Testis (tissue), 3 donors: ENCODE data around the gene PTPRN2. TPM values are rescaled to one million over a fixed set of nuclear protein-coding genes. Genes with fewer than 3 reads are reported as not detected.

Experiments used
- DNase-seq: peaks from one replicate; pipeline ENCODE4 v3.0.0-alpha.2; 2019
- H3K27ac ChIP-seq, 2 donors: fragments of 200-600 bp; sonication (generic); one replicate each; pipeline ENCODE4 v1.5.1; 2019
- H3K27me3 ChIP-seq: fragments of 200-600 bp; sonication (generic); one replicate; pipeline ENCODE4 v1.5.1; 2019
- H3K36me3 ChIP-seq: fragments of 200-600 bp; sonication (generic); one replicate; pipeline ENCODE4 v1.5.1; 2017; ENCODE audit warnings: low read depth; ENCODE audit errors: missing control alignments
- H3K4me1 ChIP-seq: fragments of 200-600 bp; sonication (generic); one replicate; pipeline ENCODE4 v1.5.1; 2019
- H3K4me3 ChIP-seq, 2 donors: fragments of 200-600 bp; sonication (generic); one replicate each; pipeline ENCODE4 v1.5.1; 2017 to 2019
- H3K9me3 ChIP-seq: fragments of 200-600 bp; sonication (generic); one replicate; pipeline ENCODE4 v1.5.1; 2017
- POLR2A ChIP-seq: fragments of 450-650 bp; IDR thresholded peaks from one replicate; pipeline ENCODE4 v1.6.1; 2017; ENCODE audit warnings: antibody characterized with exemption, mild to moderate bottlenecking, moderate library complexity
- WGBS, 2 donors: methylation state at CpG; one replicate each; pipeline ENCODE4 v1.1.5; 2018; 5-methylcytosine and 5-hydroxymethylcytosine counted together
- intact Hi-C: fragments of 100-400 bp; cut with DNase I; formaldehyde crosslinking; loops from one replicate; pipeline ENCODE4 v1.15.1; 2023; ENCODE audit warnings: low total_unique reads
- polyA plus RNA-seq: library from polyadenylated mRNA; stranded (reverse); fragments of 350-450 nt; fragmentation: Illumina TruSeq; extraction: RNeasy Lipid Tissue Mini Kit (QIAGEN cat#74804); gene quantifications from one replicate; pipeline ENCODE4 v1.2.3, GENCODE V29; 2014; ENCODE audit warnings: low read depth, low replicate concordance; ENCODE audit not compliant: insufficient read depth
- total RNA-seq, 2 donors: library from RNA; depleted of rRNA; stranded (reverse); fragments of >200 nt; gene quantifications; one replicate each; pipeline ENCODE4 v1.2.3, GENCODE V29; 2016
- TF ChIP-seq, protein P1 (sequence below), 3 experiments: fragments of 450-650 bp in 2 of 3; fragments of 200-600 bp in 1 of 3; sonication (generic) in 1 of 3; IDR thresholded peaks; one replicate each; pipeline ENCODE4 v1.5.1; 2016 to 2019; ENCODE audit warnings: antibody characterized with exemption in 3 of 3, mild to moderate bottlenecking in 2 of 3, moderate library complexity in 1 of 3

Gene PTPRN2
- total and polyA plus RNA-seq, 3 donors from 2014 or later, result 9.3 to 10.8 (median 9.8) TPM

DNA sequence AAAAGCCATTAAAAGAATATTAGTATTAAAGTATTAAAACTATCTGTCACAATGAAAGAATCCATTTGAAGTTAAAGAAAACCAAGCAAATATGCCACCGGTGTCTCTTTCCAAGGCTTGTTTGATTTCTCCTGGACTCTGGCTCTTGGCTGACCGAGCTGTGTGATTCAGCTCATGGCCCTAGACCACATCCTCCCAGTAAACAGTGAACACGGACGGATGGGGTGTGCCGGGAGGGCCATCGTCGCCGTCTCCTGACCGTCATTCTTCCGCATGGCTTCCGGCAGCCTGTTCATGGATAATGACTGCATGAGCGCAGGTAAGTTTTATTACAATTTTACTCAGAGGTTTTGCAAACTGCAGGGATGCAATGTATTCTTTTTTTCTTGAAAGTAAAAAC is 1032.3 kb downstream of the PTPRN2 start:
- intact Hi-C loops, result no loop called here

DNA sequence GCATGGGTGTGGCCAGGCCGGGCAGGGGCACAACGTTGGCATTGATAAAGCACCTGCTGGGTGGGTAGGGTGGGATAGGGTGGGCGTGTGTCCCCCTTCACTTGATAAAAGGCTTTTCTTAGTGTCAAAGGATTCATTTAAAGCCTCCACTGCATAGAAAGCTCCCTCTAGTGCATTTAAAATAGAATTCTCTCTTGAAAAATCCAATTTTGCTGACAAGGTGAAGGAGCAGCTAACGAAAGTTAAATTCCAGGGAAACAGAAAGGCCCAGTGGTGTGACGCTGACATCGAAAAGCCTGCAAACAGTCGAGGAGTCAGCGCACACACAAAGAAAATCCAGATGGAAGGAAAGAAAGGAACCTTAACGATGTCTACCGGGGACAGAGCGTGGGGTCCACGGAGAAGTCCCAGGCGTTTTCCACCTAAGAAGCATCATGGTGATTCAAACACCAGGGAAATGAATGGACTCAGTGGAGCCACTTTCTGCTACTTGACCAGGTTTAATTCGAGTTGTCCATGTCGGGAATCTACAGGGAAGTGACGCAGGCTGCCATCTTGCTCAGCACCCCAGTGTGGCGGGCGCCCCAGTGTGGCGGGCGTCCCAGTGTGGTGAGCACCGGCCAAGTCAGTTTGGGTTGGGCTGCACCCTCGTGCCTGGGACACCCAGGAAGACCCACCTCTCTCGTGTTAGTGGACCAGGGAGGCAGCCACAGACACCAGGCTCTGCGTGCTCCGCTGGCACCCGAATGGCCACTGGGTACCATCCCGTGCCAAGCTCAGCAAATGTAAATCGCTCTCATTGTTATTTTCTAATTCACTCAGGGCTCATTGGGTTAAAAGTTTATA is 1033.0 kb downstream of the PTPRN2 start:
- Histone ChIP-seq H3K27ac (no peak overlapping the region), H3K36me3 (no peaks in the 10 kb centered on the region)
- DNase-seq, result no peak

More for the DNA sequence above, 1032.3 kb downstream of the PTPRN2 start:
- no peak for DNase-seq
- H3K9me3 ChIP-seq, result no peaks in the 10 kb centered on the region
- H3K27ac ChIP-seq, result no peak overlapping the region
- 90% methylated on average over 12 of the region's 12 CpGs for WGBS, 2 donors
- H3K36me3 ChIP-seq, result no peaks in the 10 kb centered on the region
- H3K4me3 ChIP-seq, result no peak overlapping the region
- TF ChIP-seq POLR2A, result no peak
- TF ChIP-seq, protein P1, sequence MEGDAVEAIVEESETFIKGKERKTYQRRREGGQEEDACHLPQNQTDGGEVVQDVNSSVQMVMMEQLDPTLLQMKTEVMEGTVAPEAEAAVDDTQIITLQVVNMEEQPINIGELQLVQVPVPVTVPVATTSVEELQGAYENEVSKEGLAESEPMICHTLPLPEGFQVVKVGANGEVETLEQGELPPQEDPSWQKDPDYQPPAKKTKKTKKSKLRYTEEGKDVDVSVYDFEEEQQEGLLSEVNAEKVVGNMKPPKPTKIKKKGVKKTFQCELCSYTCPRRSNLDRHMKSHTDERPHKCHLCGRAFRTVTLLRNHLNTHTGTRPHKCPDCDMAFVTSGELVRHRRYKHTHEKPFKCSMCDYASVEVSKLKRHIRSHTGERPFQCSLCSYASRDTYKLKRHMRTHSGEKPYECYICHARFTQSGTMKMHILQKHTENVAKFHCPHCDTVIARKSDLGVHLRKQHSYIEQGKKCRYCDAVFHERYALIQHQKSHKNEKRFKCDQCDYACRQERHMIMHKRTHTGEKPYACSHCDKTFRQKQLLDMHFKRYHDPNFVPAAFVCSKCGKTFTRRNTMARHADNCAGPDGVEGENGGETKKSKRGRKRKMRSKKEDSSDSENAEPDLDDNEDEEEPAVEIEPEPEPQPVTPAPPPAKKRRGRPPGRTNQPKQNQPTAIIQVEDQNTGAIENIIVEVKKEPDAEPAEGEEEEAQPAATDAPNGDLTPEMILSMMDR (IDR thresholded peaks at IDR 0.05), result no peak
- H3K27me3 ChIP-seq, result no peaks in the 10 kb centered on the region
- H3K4me1 ChIP-seq, result no peaks in the 10 kb centered on the region

DNA sequence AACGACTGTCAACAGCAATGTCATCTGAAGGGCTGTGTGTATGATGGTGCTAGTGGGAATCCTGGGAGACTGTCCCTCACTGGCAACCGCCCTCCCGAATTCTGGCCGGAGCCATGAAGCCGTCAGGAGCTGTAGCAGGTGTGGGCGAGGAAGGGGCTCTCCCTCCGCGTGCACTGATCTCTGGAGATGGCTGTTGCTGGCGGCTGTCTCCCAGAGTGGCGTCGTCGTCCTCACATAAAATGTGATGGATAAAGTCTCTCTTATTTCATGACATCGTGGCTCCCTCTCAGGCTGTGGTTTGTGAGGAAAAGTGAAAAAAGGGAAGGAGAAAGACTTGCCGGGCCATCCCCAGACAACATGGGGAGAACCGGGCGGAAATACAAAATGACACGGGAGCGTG is 1034.4 kb downstream of the PTPRN2 start:
- intact Hi-C loops, result no loop called here
- TF ChIP-seq POLR2A, result no peak
- TF ChIP-seq, protein P1 (IDR thresholded peaks at IDR 0.05), result no peak
- Histone ChIP-seq H3K27ac (no peak overlapping the region), H3K4me3 (no peak overlapping the region), H3K27me3 (no peaks in the 10 kb centered on the region), H3K4me1 (no peaks in the 10 kb centered on the region), H3K36me3 (no peaks in the 10 kb centered on the region), H3K9me3 (no peaks in the 10 kb centered on the region)
- 90 to 94% methylated on average over 18 of the region's 18 CpGs for WGBS, 2 donors
- no peak for DNase-seq

More for the DNA sequence above, 1033.0 kb downstream of the PTPRN2 start:
- H3K4me1 ChIP-seq, result no peaks in the 10 kb centered on the region
- H3K4me3 ChIP-seq, result no peak overlapping the region
- no peaks in the 10 kb centered on the region for H3K27me3 ChIP-seq
- 87 to 92% methylated on average over 28 of the region's 28 CpGs for WGBS, 2 donors
- no peaks in the 10 kb centered on the region for H3K9me3 ChIP-seq
- intact Hi-C loops, result no loop called here
- TF ChIP-seq, protein P1 (IDR thresholded peaks at IDR 0.05), result no peak
- no peak for TF ChIP-seq POLR2A

- 92% methylated on average over 26 of the region's 26 CpGs for WGBS, 2 donors
- Histone ChIP-seq H3K9me3 (no peaks in the 10 kb centered on the region), H3K36me3 (no peaks in the 10 kb centered on the region), H3K27me3 (no peaks in the 10 kb centered on the region), H3K4me1 (no peaks in the 10 kb centered on the region), H3K27ac (no peak overlapping the region), H3K4me3 (no peak overlapping the region)
- DNase-seq, result no peak
- intact Hi-C loops, result no loop called here
- TF ChIP-seq POLR2A, result no peak
- TF ChIP-seq, protein P1 (IDR thresholded peaks at IDR 0.05), result no peak
Measured at GRCh38 chr7:157552295-157552993, 1035.2 kb downstream of the PTPRN2 start.
